ENCODE data around the gene ZBBX.

- TF ChIP-seq POLR2A (IDR thresholded peaks at IDR 0.05): no peak
- no peak for TF ChIP-seq CTCF (IDR thresholded peaks at IDR 0.05)
- no peak for TF ChIP-seq POLR2AphosphoS5 (IDR thresholded peaks at IDR 0.05)
- no peak for TF ChIP-seq EP300 (IDR thresholded peaks at IDR 0.05)
Measured at GRCh38 chr3:167228135-167228534, 152.0 kb downstream of the ZBBX start.
